Astrocyte (in vitro differentiated cells and primary cell): ENCODE results near the gene COBL.

Experiments used
- CTCF ChIP-seq: IDR thresholded peaks from 2 replicates; pipeline ENCODE4 v1.5.1; 2011; ENCODE audit warnings: low read depth, mild to moderate bottlenecking, inconsistent platforms, low read length, moderate library complexity; ENCODE audit not compliant: insufficient read depth
- EZH2 ChIP-seq: IDR thresholded peaks from 2 replicates; pipeline ENCODE4 v1.6.1; 2012; ENCODE audit warnings: mild to moderate bottlenecking, low read length, inconsistent platforms; ENCODE audit not compliant: insufficient read depth

- no peak for TF ChIP-seq CTCF
- TF ChIP-seq EZH2: no peak
Measured at GRCh38 chr7:51318886-51319579, 2.4 kb upstream of the COBL start.
